Stimulated activated CD8-positive, alpha-beta memory T cell treated with anti-CD3 and anti-CD28 coated beads, Interleukin-15, amount 100 ng/mL, for 48 hours (primary cell): ENCODE data around the gene AK8.

Source experiments
- DNase-seq, 2 donors: peaks; one replicate each; pipeline ENCODE4 v3.0.0-alpha.2; 2020; ENCODE audit warnings: low read depth in 2 of 2

The AK8 gene

GRCh38 chr9:132887181-132888120 is 9.4 kb upstream of the AK8 start:
- no peak for DNase-seq

GRCh38 chr9:132886334-132886725 is 8.2 kb upstream of the AK8 start:
- DNase-seq, result no peak

- no peak for DNase-seq
These were observed 7.7 kb upstream of the AK8 start for GRCh38 chr9:132885720-132886333.

- DNase-seq, result no peak
These were observed 5.5 kb upstream of the AK8 start for GRCh38 chr9:132883349-132884294.

GRCh38 chr9:132882616-132883015 is 4.5 kb upstream of the AK8 start:
- no peak for DNase-seq

- DNase-seq, result no peak
These were observed 3.7 kb upstream of the AK8 start for GRCh38 chr9:132881826-132882225.

GRCh38 chr9:132880324-132880661 is 2.2 kb upstream of the AK8 start:
- no peak for DNase-seq

GRCh38 chr9:132879457-132880323 is 1.6 kb upstream of the AK8 start:
- DNase-seq, result no peak

- no peak for DNase-seq
These were observed 792 bp upstream of the AK8 start, which contains the start of gene SPACA9 for GRCh38 chr9:132878695-132879456. Gene SPACA9, plus strand, starts transcription at chr9:132878898. Its CDS starts 5,050 bp downstream, at chr9:132883948.

GRCh38 chr9:132877458-132877823 is 643 bp downstream of the AK8 start:
- no peak for DNase-seq

GRCh38 chr9:132876849-132877248 is 1.2 kb downstream of the AK8 start:
- DNase-seq, result no peak

GRCh38 chr9:132875159-132875558 is 2.9 kb downstream of the AK8 start:
- no peak for DNase-seq

GRCh38 chr9:132873403-132873802 is 4.7 kb downstream of the AK8 start:
- no peak for DNase-seq

GRCh38 chr9:132869266-132869665 is 8.8 kb downstream of the AK8 start:
- no peak for DNase-seq

GRCh38 chr9:132866898-132867297 is 11.2 kb downstream of the AK8 start:
- DNase-seq, result no peak

GRCh38 chr9:132864691-132865090 is 13.4 kb downstream of the AK8 start:
- DNase-seq, result no peak

- no peak for DNase-seq
These were observed 13.8 kb downstream of the AK8 start for GRCh38 chr9:132864277-132864676.

GRCh38 chr9:132863096-132863495 is 15.0 kb downstream of the AK8 start:
- DNase-seq, result no peak

- DNase-seq, result no peak
These were observed 15.6 kb downstream of the AK8 start for GRCh38 chr9:132862533-132862932.

- no peak for DNase-seq
These were observed 16.4 kb downstream of the AK8 start for GRCh38 chr9:132861666-132862065.
